ENCODE measurements around the gene RGS11. TPM values are rescaled to one million over a fixed set of nuclear protein-coding genes. Genes with fewer than 3 reads are reported as not detected.

Gene RGS11
- total RNA-seq, 1 experiment from 2014 or later, result 8.9 TPM

GRCh38 chr16:228151-228851 is 47.4 kb downstream of the RGS11 start:
- H3K4me1 ChIP-seq, result no peaks in the 10 kb centered on the region
- Mint-ChIP-seq H3K9me3 (ENCODE audit: unreplicated experiment) (no peaks in the 10 kb centered on the region), H3K4me3 (ENCODE audit: unreplicated experiment) (peak overlapping the region; percentile 90), H3K27me3 (ENCODE audit: insufficient read depth, unreplicated experiment) (no peaks in the 10 kb centered on the region), H3K36me3 (ENCODE audit: insufficient read depth, unreplicated experiment) (peaks cover 60% of the 10 kb centered on the region), H3K4me1 (ENCODE audit: low read depth, unreplicated experiment) (peaks cover 6% of the 10 kb centered on the region), H3K27ac (ENCODE audit: unreplicated experiment) (peak overlapping the region; percentile 90)
- BruUV-seq (replicated peaks), result no TSS peak
- no peaks in the 10 kb centered on the region for H3K27me3 ChIP-seq (replicated peaks; ENCODE audit: control insufficient read depth, insufficient read depth, low read length)
- peak overlapping the region; percentile 93 for H3K4me3 ChIP-seq (ENCODE audit: low read depth, low read length)
- ChIA-PET POLR2A (interaction anchor here (0.8 to 2.0 kb wide), 3 partner anchors 9 to 175 kb away, joined by 3 to 8 read pairs (median 4); partner anchors contain the start of genes AXIN1, POLR3K and SNRNP25), CTCF (interaction anchor here (0.5 to 2.8 kb wide), 2 partner anchors 9 to 125 kb away, joined by 4 to 16 read pairs; no protein-coding TSS in a partner anchor)
- peaks cover 1% of the 10 kb centered on the region for H3K36me3 ChIP-seq (ENCODE audit: control insufficient read depth, insufficient read depth, low read length)
- H3K9me3 ChIP-seq, result no peaks in the 10 kb centered on the region
- TF ChIP-seq, protein P1, sequence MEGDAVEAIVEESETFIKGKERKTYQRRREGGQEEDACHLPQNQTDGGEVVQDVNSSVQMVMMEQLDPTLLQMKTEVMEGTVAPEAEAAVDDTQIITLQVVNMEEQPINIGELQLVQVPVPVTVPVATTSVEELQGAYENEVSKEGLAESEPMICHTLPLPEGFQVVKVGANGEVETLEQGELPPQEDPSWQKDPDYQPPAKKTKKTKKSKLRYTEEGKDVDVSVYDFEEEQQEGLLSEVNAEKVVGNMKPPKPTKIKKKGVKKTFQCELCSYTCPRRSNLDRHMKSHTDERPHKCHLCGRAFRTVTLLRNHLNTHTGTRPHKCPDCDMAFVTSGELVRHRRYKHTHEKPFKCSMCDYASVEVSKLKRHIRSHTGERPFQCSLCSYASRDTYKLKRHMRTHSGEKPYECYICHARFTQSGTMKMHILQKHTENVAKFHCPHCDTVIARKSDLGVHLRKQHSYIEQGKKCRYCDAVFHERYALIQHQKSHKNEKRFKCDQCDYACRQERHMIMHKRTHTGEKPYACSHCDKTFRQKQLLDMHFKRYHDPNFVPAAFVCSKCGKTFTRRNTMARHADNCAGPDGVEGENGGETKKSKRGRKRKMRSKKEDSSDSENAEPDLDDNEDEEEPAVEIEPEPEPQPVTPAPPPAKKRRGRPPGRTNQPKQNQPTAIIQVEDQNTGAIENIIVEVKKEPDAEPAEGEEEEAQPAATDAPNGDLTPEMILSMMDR (IDR thresholded peaks at IDR 0.05; ENCODE audit: insufficient read depth in 1 of 2, low read depth in 1 of 2, low read length in 1 of 2, severe bottlenecking in 1 of 2, unreplicated experiment in 1 of 2), result no peak
- intact Hi-C loops (cut with micrococcal nuclease; ENCODE audit: unreplicated experiment), result loop anchor here (5.0 kb wide), 1 partner anchor 124 kb away; the partner anchor contains the start of gene AXIN1
- no peak for DNase-seq

DNA sequence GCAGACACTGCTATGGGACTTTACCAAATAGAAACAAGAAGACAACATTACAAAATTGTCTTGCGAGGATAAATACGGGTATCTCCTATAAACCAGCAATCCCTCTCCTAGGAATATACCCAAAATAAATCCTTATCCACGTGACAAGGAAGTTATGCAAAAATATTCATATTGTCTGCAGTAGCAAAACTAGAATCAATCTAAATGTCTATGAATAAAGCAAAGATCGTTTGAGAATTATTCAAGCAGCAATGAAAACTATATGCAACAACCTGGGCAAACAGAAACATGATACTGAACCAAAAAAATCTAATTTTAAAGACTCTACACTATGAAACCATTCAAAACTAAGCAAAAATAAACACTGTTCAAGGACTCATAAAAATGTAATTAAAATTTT is 55.7 kb downstream of the RGS11 start:
- intact Hi-C loops (cut with micrococcal nuclease; ENCODE audit: unreplicated experiment), result no loop called here
- Histone ChIP-seq H3K9me3 (no peaks in the 10 kb centered on the region), H3K36me3 (ENCODE audit: control insufficient read depth, insufficient read depth, low read length) (no peaks in the 10 kb centered on the region; the same call in 1 of the 2 replicates), H3K4me3 (ENCODE audit: low read depth, low read length) (no peak overlapping the region), H3K27me3 (replicated peaks; ENCODE audit: control insufficient read depth, insufficient read depth, low read length) (no peaks in the 10 kb centered on the region), H3K4me1 (no peaks in the 10 kb centered on the region)
- ChIA-PET CTCF (no interaction called here), POLR2A (interaction anchor here (1.0 kb wide), 1 partner anchor 8 kb away, joined by 4 read pairs; no protein-coding TSS in a partner anchor)
- H3K27me3 Mint-ChIP-seq (ENCODE audit: insufficient read depth, unreplicated experiment), result no peaks in the 10 kb centered on the region
- H3K4me1 Mint-ChIP-seq (ENCODE audit: low read depth, unreplicated experiment), result no peaks in the 10 kb centered on the region
- no peak overlapping the region for H3K27ac Mint-ChIP-seq (ENCODE audit: unreplicated experiment)
- no peak for DNase-seq
- TF ChIP-seq, protein P1 (IDR thresholded peaks at IDR 0.05; ENCODE audit: insufficient read depth in 1 of 2, low read depth in 1 of 2, low read length in 1 of 2, severe bottlenecking in 1 of 2, unreplicated experiment in 1 of 2), result no peak
- TSS peak; percentile 2 for BruUV-seq (replicated peaks)
- H3K4me3 Mint-ChIP-seq (ENCODE audit: unreplicated experiment), result no peak overlapping the region
- H3K9me3 Mint-ChIP-seq (ENCODE audit: unreplicated experiment), result no peaks in the 10 kb centered on the region
- H3K36me3 Mint-ChIP-seq (ENCODE audit: insufficient read depth, unreplicated experiment), result peaks cover 98% of the 10 kb centered on the region

Other genes with a start within 250 kb of the RGS11 start
- 29.3 and 32.4 TPM in 2 replicates for gene POLR3K, start 222.3 kb downstream of the RGS11 start, total RNA-seq (2022)
- 57.1 and 60.7 TPM in 2 replicates for gene SNRNP25, start 222.1 kb downstream of the RGS11 start, total RNA-seq (2022)
- 62.3 and 65.8 TPM in 2 replicates for gene RHBDF1, start 203.3 kb downstream of the RGS11 start, total RNA-seq (2022)
- gene MPG, start 197.7 kb downstream of the RGS11 start, total RNA-seq (2022), result 39.1 and 41.1 TPM in 2 replicates
- gene NPRL3, start 137.3 kb downstream of the RGS11 start, total RNA-seq (2022), result 47.2 and 54.0 TPM in 2 replicates
- gene HBZ, start 123.3 kb downstream of the RGS11 start, total RNA-seq (2022), result not detected in 2 replicates
- not detected in 2 replicates for gene HBM, start 110.0 kb downstream of the RGS11 start, total RNA-seq (2022)
- gene HBA2, start 103.1 kb downstream of the RGS11 start, total RNA-seq (2022), result 2.1 TPM in 1 of 2 replicates, not detected in the other
- gene HBA1, start 99.3 kb downstream of the RGS11 start, total RNA-seq (2022), result 3.6 and 8.6 TPM in 2 replicates
- 7.0 and 9.2 TPM in 2 replicates for gene HBQ1, start 95.5 kb downstream of the RGS11 start, total RNA-seq (2022)
- 80.7 and 86.1 TPM in 2 replicates for gene LUC7L, start 46.5 kb downstream of the RGS11 start, total RNA-seq (2022)
- 71.7 and 77.7 TPM in 2 replicates for gene FAM234A, start 41.1 kb downstream of the RGS11 start, total RNA-seq (2022)
- gene ARHGDIG, start 4.6 kb upstream of the RGS11 start, total RNA-seq (2022), result 1.9 and 2.1 TPM in 2 replicates
- gene PDIA2, start 7.2 kb upstream of the RGS11 start, total RNA-seq (2022), result 0.28 and 0.41 TPM in 2 replicates
- gene AXIN1, start 76.8 kb upstream of the RGS11 start, total RNA-seq (2022), result 29.7 and 34.5 TPM in 2 replicates
- gene MRPL28, start 94.6 kb upstream of the RGS11 start, total RNA-seq (2022), result 82.4 and 91.2 TPM in 2 replicates
- gene PGAP6, start 106.0 kb upstream of the RGS11 start, total RNA-seq (2022), result 85.5 and 87.1 TPM in 2 replicates
- gene NME4, start 121.3 kb upstream of the RGS11 start, total RNA-seq (2022), result 140 and 150 TPM in 2 replicates
- gene DECR2, start 125.9 kb upstream of the RGS11 start, total RNA-seq (2022), result 50.2 and 52.6 TPM in 2 replicates
- 31.3 and 35.8 TPM in 2 replicates for gene RAB11FIP3, start 149.7 kb upstream of the RGS11 start, total RNA-seq (2022)

Measured in Caco-2 (cell line).